ENCODE measurements around the gene PLAGL1. TPM values are rescaled to one million over a fixed set of nuclear protein-coding genes. Genes with fewer than 3 reads are reported as not detected.
A peak's percentile ranks its signal among the peaks of the same experiment; 100 is the strongest.

Gene PLAGL1
- total and polyA plus RNA-seq, 2 of the 13 experiments (the other 11 are each of a cell fraction or from before 2014, with no cell fraction given), result 0.60 to 2.3 TPM

GRCh38 chr6:143941852-143942627, 66.0 kb downstream of the PLAGL1 start (continued):
- TF ChIP-seq ZMYM4 (CRISPR knock-in tag; IDR thresholded peaks at IDR 0.05) (peak; percentile 75), SETDB1 (CRISPR knock-in tag; IDR thresholded peaks at IDR 0.05; ENCODE audit: borderline replicate concordance) (no peak), XBP1 (CRISPR knock-in tag; IDR thresholded peaks at IDR 0.05) (no peak), HOXA3 (CRISPR knock-in tag; IDR thresholded peaks at IDR 0.05) (peak; percentile 23; the same call in 1 of the 2 replicates), SAP130 (CRISPR knock-in tag; IDR thresholded peaks at IDR 0.05; ENCODE audit: low read depth) (no peak), ZNF629 (CRISPR knock-in tag; conservative IDR thresholded peaks at IDR 0.05) (no peak), SMC3 (IDR thresholded peaks at IDR 0.05; ENCODE audit: low read length) (peak; percentile 93), POGZ (CRISPR knock-in tag; IDR thresholded peaks at IDR 0.05) (peak; percentile 53; the same call in 1 of the 2 replicates), ONECUT2 (CRISPR knock-in tag; IDR thresholded peaks at IDR 0.05) (no peak), CCDC6 (CRISPR knock-in tag; IDR thresholded peaks at IDR 0.05) (no peak), ZXDC (CRISPR knock-in tag; IDR thresholded peaks at IDR 0.05) (no peak), NR2C2 (CRISPR knock-in tag; IDR thresholded peaks at IDR 0.05; ENCODE audit: borderline replicate concordance) (no peak), ZNF800 (CRISPR knock-in tag; IDR thresholded peaks at IDR 0.05) (no peak), DZIP1 (CRISPR knock-in tag; IDR thresholded peaks at IDR 0.05) (no peak), NFRKB (IDR thresholded peaks at IDR 0.05) (no peak), TBX3 (IDR thresholded peaks at IDR 0.05; ENCODE audit: borderline replicate concordance) (no peak), ATF1 (CRISPR knock-in tag; IDR thresholded peaks at IDR 0.05) (no peak)
- TF ChIP-seq, protein P1, sequence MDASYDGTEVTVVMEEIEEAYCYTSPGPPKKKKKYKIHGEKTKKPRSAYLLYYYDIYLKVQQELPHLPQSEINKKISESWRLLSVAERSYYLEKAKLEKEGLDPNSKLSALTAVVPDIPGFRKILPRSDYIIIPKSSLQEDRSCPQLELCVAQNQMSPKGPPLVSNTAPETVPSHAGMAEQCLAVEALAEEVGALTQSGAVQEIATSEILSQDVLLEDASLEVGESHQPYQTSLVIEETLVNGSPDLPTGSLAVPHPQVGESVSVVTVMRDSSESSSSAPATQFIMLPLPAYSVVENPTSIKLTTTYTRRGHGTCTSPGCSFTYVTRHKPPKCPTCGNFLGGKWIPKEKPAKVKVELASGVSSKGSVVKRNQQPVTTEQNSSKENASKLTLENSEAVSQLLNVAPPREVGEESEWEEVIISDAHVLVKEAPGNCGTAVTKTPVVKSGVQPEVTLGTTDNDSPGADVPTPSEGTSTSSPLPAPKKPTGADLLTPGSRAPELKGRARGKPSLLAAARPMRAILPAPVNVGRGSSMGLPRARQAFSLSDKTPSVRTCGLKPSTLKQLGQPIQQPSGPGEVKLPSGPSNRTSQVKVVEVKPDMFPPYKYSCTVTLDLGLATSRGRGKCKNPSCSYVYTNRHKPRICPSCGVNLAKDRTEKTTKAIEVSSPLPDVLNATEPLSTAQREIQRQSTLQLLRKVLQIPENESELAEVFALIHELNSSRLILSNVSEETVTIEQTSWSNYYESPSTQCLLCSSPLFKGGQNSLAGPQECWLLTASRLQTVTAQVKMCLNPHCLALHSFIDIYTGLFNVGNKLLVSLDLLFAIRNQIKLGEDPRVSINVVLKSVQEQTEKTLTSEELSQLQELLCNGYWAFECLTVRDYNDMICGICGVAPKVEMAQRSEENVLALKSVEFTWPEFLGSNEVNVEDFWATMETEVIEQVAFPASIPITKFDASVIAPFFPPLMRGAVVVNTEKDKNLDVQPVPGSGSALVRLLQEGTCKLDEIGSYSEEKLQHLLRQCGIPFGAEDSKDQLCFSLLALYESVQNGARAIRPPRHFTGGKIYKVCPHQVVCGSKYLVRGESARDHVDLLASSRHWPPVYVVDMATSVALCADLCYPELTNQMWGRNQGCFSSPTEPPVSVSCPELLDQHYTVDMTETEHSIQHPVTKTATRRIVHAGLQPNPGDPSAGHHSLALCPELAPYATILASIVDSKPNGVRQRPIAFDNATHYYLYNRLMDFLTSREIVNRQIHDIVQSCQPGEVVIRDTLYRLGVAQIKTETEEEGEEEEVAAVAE (CRISPR knock-in tag; IDR thresholded peaks at IDR 0.05; ENCODE audit: borderline replicate concordance), result no peak
